HG03025 (cell line): ENCODE data around the gene PILRB.
A peak's percentile ranks its signal among the peaks of the same experiment; 100 is the strongest.
"Not testable (repeated sequence)": the region's sequence is repeated elsewhere in the genome, so short reads cannot be mapped to it uniquely, and the experiment has no call there.

ENCODE experiments used
- ATAC-seq: cut with Tn5 transposase; IDR thresholded peaks from one replicate; pipeline ENCODE4 v1.9.1; 2021; ENCODE audit warnings: mild to moderate bottlenecking, moderate library complexity; ENCODE audit not compliant: unreplicated experiment, low FRiP score

PILRB gene

GRCh38 chr7:100353685-100354330, 4.1 kb upstream of the PILRB start:
- ATAC-seq: no peak

GRCh38 chr7:100356416-100357068, 1.4 kb upstream of the PILRB start:
- no peak for ATAC-seq

GRCh38 chr7:100357131-100357561, 771 bp upstream of the PILRB start:
- no peak for ATAC-seq

- ATAC-seq: no peak
Observed at GRCh38 chr7:100358857-100359212, 918 bp downstream of the PILRB start.

GRCh38 chr7:100360135-100360854, 2.4 kb downstream of the PILRB start:
- ATAC-seq: no peak

- ATAC-seq: no peak
Observed at GRCh38 chr7:100363098-100363497, 5.2 kb downstream of the PILRB start.

GRCh38 chr7:100363797-100364196, 5.9 kb downstream of the PILRB start:
- ATAC-seq: not testable (repeated sequence)

GRCh38 chr7:100364480-100364879, 6.6 kb downstream of the PILRB start:
- no peak for ATAC-seq

GRCh38 chr7:100365998-100366367, 8.1 kb downstream of the PILRB start:
- ATAC-seq: not testable (repeated sequence)

- ATAC-seq: no peak
Observed at GRCh38 chr7:100366411-100367250, 8.7 kb downstream of the PILRB start.

- no peak for ATAC-seq
Observed at GRCh38 chr7:100367251-100367620, 9.3 kb downstream of the PILRB start.

GRCh38 chr7:100367676-100368613, 10.0 kb downstream of the PILRB start:
- no peak for ATAC-seq

GRCh38 chr7:100369105-100369504, 11.2 kb downstream of the PILRB start:
- ATAC-seq: peak; percentile 40

- ATAC-seq: no peak
Observed at GRCh38 chr7:100370303-100370702, 12.4 kb downstream of the PILRB start.

GRCh38 chr7:100370746-100371145, 12.8 kb downstream of the PILRB start:
- no peak for ATAC-seq

GRCh38 chr7:100371561-100372171, 13.7 kb downstream of the PILRB start:
- no peak for ATAC-seq

- no peak for ATAC-seq
Observed at GRCh38 chr7:100372256-100372655, 14.3 kb downstream of the PILRB start.

- no peak for ATAC-seq
Observed at GRCh38 chr7:100372694-100373093, 14.8 kb downstream of the PILRB start.

- ATAC-seq: no peak
Observed at GRCh38 chr7:100373261-100373831, 15.4 kb downstream of the PILRB start, which contains the start of gene PILRA. Gene PILRA, plus strand, starts transcription at chr7:100373487. Its CDS starts 170 bp downstream, at chr7:100373657.
